K562 (cell line): ENCODE results near the gene FOXL2NB. TPM values are rescaled to one million over a fixed set of nuclear protein-coding genes. Genes with fewer than 3 reads are reported as not detected.

ENCODE experiments used
- ATF1 ChIP-seq, 2 experiments: fragments of 450-650 bp in 1 of 2; IDR thresholded peaks; 2 replicates each; pipeline ENCODE4 v1.6.1; 2016; ENCODE audit warnings: missing compliant biosample characterization in 1 of 2, missing genetic modification characterization in 1 of 2
- ATF4 ChIP-seq: fragments of 450-650 bp; formaldehyde crosslinking; IDR thresholded peaks from 2 replicates; pipeline ENCODE4 v1.4.0; 2022; ENCODE audit warnings: mild to moderate bottlenecking, moderate library complexity
- CHD1 ChIP-seq: fragments of 200-600 bp; sonication (generic); IDR thresholded peaks from one replicate; pipeline ENCODE4 v1.6.1; 2012; ENCODE audit warnings: mild to moderate bottlenecking, moderate library complexity, low read length, inconsistent platforms
- ELF4 ChIP-seq: fragments of 450-650 bp; formaldehyde crosslinking; IDR thresholded peaks from 2 replicates; pipeline ENCODE4 v1.4.0; 2022; ENCODE audit warnings: missing genetic modification characterization
- HMBOX1 ChIP-seq: sonication (generic); IDR thresholded peaks from 2 replicates; pipeline ENCODE4 v1.6.1; 2016
- KAT7 ChIP-seq: sonication (generic); formaldehyde crosslinking; IDR thresholded peaks from 2 replicates; pipeline ENCODE4 v1.8.0; 2022; ENCODE audit warnings: missing genetic modification reagents, mild to moderate bottlenecking, borderline replicate concordance
- MAZ ChIP-seq, 2 experiments: fragments of 450-650 bp in 1 of 2; sonication (generic) in 1 of 2; formaldehyde crosslinking; IDR thresholded peaks in 1 of 2; conservative IDR thresholded peaks in 1 of 2; 2 replicates each; pipeline versions ENCODE4 v1.4.0 to v1.5.0; 2020; ENCODE audit warnings: mild to moderate bottlenecking in 1 of 2, missing genetic modification reagents in 1 of 2
- MBD2 ChIP-seq: sonication (generic); IDR thresholded peaks from 2 replicates; pipeline ENCODE4 v1.6.1; 2016; ENCODE audit warnings: low read depth, borderline replicate concordance
- MLLT1 ChIP-seq, 2 experiments: fragments of 450-650 bp; IDR thresholded peaks; 2 replicates each; pipeline ENCODE4 v1.6.1; 2016
- MYBL2 ChIP-seq, 2 experiments: fragments of 450-650 bp in 1 of 2; sonication (generic) in 1 of 2; formaldehyde crosslinking in 1 of 2; IDR thresholded peaks; 2 replicates each; pipeline versions ENCODE4 v1.6.1 to v1.8.1; 2017 to 2022; ENCODE audit warnings: borderline replicate concordance in 1 of 2, inconsistent platforms in 1 of 2, low read depth in 1 of 2, mild to moderate bottlenecking in 1 of 2, missing genetic modification reagents in 1 of 2, moderate library complexity in 1 of 2
- RBBP5 ChIP-seq: fragments of 200-600 bp; sonication (generic); IDR thresholded peaks from 2 replicates; pipeline ENCODE4 v1.6.1; 2012; ENCODE audit warnings: borderline replicate concordance, mild to moderate bottlenecking, low read length, control low read depth, inconsistent platforms; ENCODE audit not compliant: insufficient read depth, poor library complexity, severe bottlenecking
- SP1 ChIP-seq: sonication (generic); formaldehyde crosslinking; IDR thresholded peaks from 2 replicates; pipeline ENCODE4 v1.8.1; 2022; ENCODE audit warnings: mild to moderate bottlenecking, missing genetic modification reagents
- SUPT5H ChIP-seq: fragments of 450-650 bp; IDR thresholded peaks from 2 replicates; pipeline ENCODE4 v1.6.1; 2016
- ZBTB1 ChIP-seq: sonication (generic); formaldehyde crosslinking; IDR thresholded peaks from 2 replicates; pipeline ENCODE4 v1.8.1; 2023; ENCODE audit warnings: missing genetic modification reagents, low read depth, mild to moderate bottlenecking, borderline replicate concordance
- ZFP91 ChIP-seq: sonication (generic); formaldehyde crosslinking; IDR thresholded peaks from 2 replicates; pipeline ENCODE4 v1.8.0; 2022; ENCODE audit warnings: mild to moderate bottlenecking, missing genetic modification reagents
- ZNF280A ChIP-seq: fragments of 450-650 bp; IDR thresholded peaks from 2 replicates; pipeline ENCODE4 v1.6.1; 2018; ENCODE audit warnings: mild to moderate bottlenecking, low read depth; ENCODE audit not compliant: partially characterized antibody
- ZNF324 ChIP-seq: fragments of 250-450 bp; sonication (Bioruptor Pico); IDR thresholded peaks from 2 replicates; pipeline ENCODE4 v1.4.0; 2020; ENCODE audit warnings: mild to moderate bottlenecking
- ZNF766 ChIP-seq: fragments of 200-800 bp; sonication (Bioruptor generic); conservative IDR thresholded peaks from 2 replicates; pipeline ENCODE4 v1.6.1; 2016; ENCODE audit warnings: missing genetic modification characterization, missing compliant biosample characterization
- ZSCAN29 ChIP-seq: fragments of 450-650 bp; IDR thresholded peaks from 2 replicates; pipeline ENCODE4 v1.6.1; 2017
- polyA plus RNA-seq, 8 experiments: library from polyadenylated mRNA; depleted of rRNA in 4 of 8; stranded (reverse) in 5 of 8; unstranded in 3 of 8; fragments of >200 nt; fragmentation: Nextera tagmentation in 2 of 8; fragmentation: Illumina TruSeq in 1 of 8; extraction: Ambion mirVana in 2 of 8; extraction: Trizol in 1 of 8; gene quantifications; 2 replicates each; pipeline versions ENCODE4 v1.2.1 to v1.2.3, GENCODE V29; 2011 to 2014; ENCODE audit warnings: inconsistent platforms in 1 of 8, missing spikeins in 1 of 8
- total RNA-seq, 7 experiments: library from RNA; depleted of rRNA in 6 of 7; stranded (reverse); fragments of >200 nt in 6 of 7; fragmentation: Illumina TruSeq in 2 of 7; extraction: Trizol in 2 of 7; gene quantifications; 2 replicates each; pipeline versions ENCODE4 v1.2.1 to v1.2.3, GENCODE V29; 2011 to 2021; ENCODE audit warnings: low replicate concordance in 1 of 7

Gene FOXL2NB
- total and polyA plus RNA-seq, 9 of the 15 experiments (the other 6 are each of a cell fraction or from before 2014, with no cell fraction given), result 0.71 to 17.4 (median 9.0) TPM

- TF ChIP-seq ELF4 (CRISPR knock-in tag) (no peak), ZBTB1 (CRISPR knock-in tag) (no peak), RBBP5 (peak; percentile 11), ZFP91 (CRISPR knock-in tag) (no peak), ATF1 (CRISPR knock-in tag; IDR thresholded peaks at IDR 0.05) (no peak), ATF1 (tag; IDR thresholded peaks at IDR 0.05) (peak; percentile 80), SUPT5H (peak; percentile 23; the same call in 1 of the 2 replicates), CHD1 (peak; percentile 27), MLLT1 (IDR thresholded peaks at IDR 0.05) (peak in 1 of 2 experiments; percentile 11; a peak in 2 of 4 replicates), SP1 (0 out of 2 replicates have a peak, but pooled peaks have one; percentile 14), ZNF766 (CRISPR knock-in tag) (0 out of 2 replicates have a peak, but pooled peaks have one; percentile 45), HMBOX1 (peak; percentile 17; the same call in 1 of the 2 replicates), KAT7 (CRISPR knock-in tag) (0 out of 2 replicates have a peak, but pooled peaks have one; percentile 9), ZNF280A (no peak), ATF4 (CRISPR knock-in tag) (no peak), ZNF324 (CRISPR knock-in tag) (no peak), MYBL2 (IDR thresholded peaks at IDR 0.05; ENCODE audit: low read depth) (no peak), MYBL2 (CRISPR knock-in tag; IDR thresholded peaks at IDR 0.05; ENCODE audit: borderline replicate concordance) (no peak), MAZ (CRISPR knock-in tag; conservative IDR thresholded peaks at IDR 0.05 in 1 of 2, IDR thresholded peaks at IDR 0.05 in 1 of 2) (no peak), MBD2 (peak; percentile 23; the same call in 1 of the 2 replicates), ZSCAN29 (no peak)
These were observed 3.0 kb upstream of the FOXL2NB start (continued) for GRCh38 chr3:138943724-138944653.
